PC-3 (cell line): ENCODE results near the gene PELI2.

Experiments used
- EZH2 ChIP-seq: fragments of 300-600 bp; sonication (generic); IDR thresholded peaks from one replicate; pipeline ENCODE4 v1.6.1; 2017; ENCODE audit warnings: antibody characterized with exemption, mild to moderate bottlenecking, low read length; ENCODE audit not compliant: unreplicated experiment
- EZH2phosphoT487 ChIP-seq: fragments of 300-600 bp; sonication (generic); IDR thresholded peaks from 2 replicates; pipeline ENCODE4 v1.6.1; 2018; ENCODE audit warnings: mild to moderate bottlenecking, antibody characterized with exemption, low read length, borderline replicate concordance
- TF ChIP-seq, protein P1 (sequence below): fragments of 300-600 bp; sonication (generic); conservative IDR thresholded peaks from 2 replicates; pipeline ENCODE4 v1.5.1; 2017; ENCODE audit warnings: antibody characterized with exemption, low read depth, mild to moderate bottlenecking, low read length

DNA sequence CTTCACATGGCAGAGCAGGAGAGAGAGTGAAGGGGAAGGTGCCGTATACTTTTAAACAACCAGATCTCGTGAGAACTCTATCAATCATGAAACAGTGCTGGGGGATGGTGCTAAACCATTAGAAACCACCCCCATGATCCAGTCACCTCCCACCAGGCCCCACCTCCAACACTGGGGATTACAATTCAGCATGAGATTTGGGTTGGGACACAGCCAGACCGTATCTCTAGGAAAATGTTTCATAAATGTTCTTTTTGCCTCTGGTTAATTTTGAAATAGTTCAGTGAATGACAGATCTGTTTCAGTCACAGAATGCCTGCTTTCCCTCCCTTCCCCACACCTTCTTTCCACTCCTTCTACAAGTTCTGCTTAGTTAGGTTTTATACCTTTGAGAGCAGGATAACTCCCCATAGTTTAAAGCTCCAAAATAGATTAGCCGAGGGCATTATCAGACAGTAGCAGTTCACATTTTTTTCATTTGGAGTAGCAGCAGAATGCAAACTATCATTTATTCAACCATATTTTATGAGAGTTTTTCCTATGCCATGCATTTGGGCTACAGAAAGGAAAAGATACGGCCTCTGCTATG lies 27.1 kb downstream of the PELI2 start:
- TF ChIP-seq EZH2phosphoT487 (no peak), EZH2 (no peak)
- TF ChIP-seq, protein P1, sequence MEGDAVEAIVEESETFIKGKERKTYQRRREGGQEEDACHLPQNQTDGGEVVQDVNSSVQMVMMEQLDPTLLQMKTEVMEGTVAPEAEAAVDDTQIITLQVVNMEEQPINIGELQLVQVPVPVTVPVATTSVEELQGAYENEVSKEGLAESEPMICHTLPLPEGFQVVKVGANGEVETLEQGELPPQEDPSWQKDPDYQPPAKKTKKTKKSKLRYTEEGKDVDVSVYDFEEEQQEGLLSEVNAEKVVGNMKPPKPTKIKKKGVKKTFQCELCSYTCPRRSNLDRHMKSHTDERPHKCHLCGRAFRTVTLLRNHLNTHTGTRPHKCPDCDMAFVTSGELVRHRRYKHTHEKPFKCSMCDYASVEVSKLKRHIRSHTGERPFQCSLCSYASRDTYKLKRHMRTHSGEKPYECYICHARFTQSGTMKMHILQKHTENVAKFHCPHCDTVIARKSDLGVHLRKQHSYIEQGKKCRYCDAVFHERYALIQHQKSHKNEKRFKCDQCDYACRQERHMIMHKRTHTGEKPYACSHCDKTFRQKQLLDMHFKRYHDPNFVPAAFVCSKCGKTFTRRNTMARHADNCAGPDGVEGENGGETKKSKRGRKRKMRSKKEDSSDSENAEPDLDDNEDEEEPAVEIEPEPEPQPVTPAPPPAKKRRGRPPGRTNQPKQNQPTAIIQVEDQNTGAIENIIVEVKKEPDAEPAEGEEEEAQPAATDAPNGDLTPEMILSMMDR, result no peak
